ENCODE results near the gene PLOD2. TPM values are rescaled to one million over a fixed set of nuclear protein-coding genes. Genes with fewer than 3 reads are reported as not detected.
A peak's percentile ranks its signal among the peaks of the same experiment; 100 is the strongest.

PLOD2 gene
- total and polyA plus RNA-seq, 12 donors = 12.5 to 44.6 (median 16.8) TPM

GRCh38 chr3:146177519-146177918 is 16.5 kb upstream of the PLOD2 start:
- H3K27ac ChIP-seq = peak overlapping the region in 4 of 10 donors; percentile 15 to 66 (median 24)

DNA sequence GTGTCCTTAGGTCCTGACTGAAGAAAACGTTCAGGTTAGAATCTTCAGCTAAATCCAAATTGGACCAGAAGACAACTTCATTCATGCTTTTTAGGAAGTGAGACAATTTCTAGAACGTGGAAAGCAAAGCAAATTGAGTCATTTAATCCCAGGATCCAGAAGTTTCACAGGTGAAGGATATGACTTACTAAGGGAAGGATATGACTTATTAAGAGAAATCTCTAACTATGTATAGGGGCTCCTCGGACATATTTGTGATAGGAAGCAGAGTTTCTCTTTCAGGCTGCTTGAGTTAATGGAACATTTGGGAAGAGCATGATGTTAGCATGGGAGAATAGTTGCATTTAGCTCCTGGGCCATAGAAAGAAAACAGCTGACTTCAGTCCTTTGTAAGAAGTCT is 16.1 kb upstream of the PLOD2 start:
- Histone ChIP-seq H3K4me1 (peaks cover 0 to 9% (median 0%) of the 10 kb centered on the region in 9 donors), H3K27me3 (no peaks in the 10 kb centered on the region), H3K9me3 (no peaks in the 10 kb centered on the region), H3K36me3 (no peaks in the 10 kb centered on the region), H3K4me3 (no peak overlapping the region), H3K27ac (peak overlapping the region in 1 of 10 donors; percentile 66)
- DNase-seq (no peak), ATAC-seq (peak in 2 of 8 donors; percentile 11 to 21)
- intact Hi-C loops (cut with DNase I) = no loop called here
- no peak for TF ChIP-seq CTCF (IDR thresholded peaks at IDR 0.05)
- 64 to 76% methylated on average over 3 of the region's 3 CpGs for WGBS, 2 donors

More at GRCh38 chr3:146177519-146177918, 16.5 kb upstream of the PLOD2 start:
- H3K27me3 ChIP-seq = no peaks in the 10 kb centered on the region
- intact Hi-C loops (cut with DNase I) = no loop called here
- TF ChIP-seq CTCF (IDR thresholded peaks at IDR 0.05) = no peak
- DNase-seq (peak; percentile 12 to 44), ATAC-seq (peak in 6 of 8 donors; percentile 51 to 76 (median 64))
- H3K4me3 ChIP-seq = no peak overlapping the region
- H3K9me3 ChIP-seq = no peaks in the 10 kb centered on the region
- 58 to 78% methylated on average over 1 of the region's 1 CpG for WGBS, 2 donors
- H3K4me1 ChIP-seq = peaks cover 0 to 9% (median 0%) of the 10 kb centered on the region in 9 donors
- no peaks in the 10 kb centered on the region for H3K36me3 ChIP-seq

GRCh38 chr3:146172586-146172985 is 11.6 kb upstream of the PLOD2 start:
- Histone ChIP-seq H3K4me1 (peaks cover 0 to 7% (median 0%) of the 10 kb centered on the region in 9 donors), H3K27ac (no peak overlapping the region), H3K27me3 (no peaks in the 10 kb centered on the region), H3K36me3 (no peaks in the 10 kb centered on the region), H3K4me3 (no peak overlapping the region), H3K9me3 (no peaks in the 10 kb centered on the region)
- DNase-seq (no peak), ATAC-seq (no peak)
- no peak for TF ChIP-seq CTCF (IDR thresholded peaks at IDR 0.05)
- WGBS, 2 donors = 88 to 92% methylated on average over 1 of the region's 1 CpG
- intact Hi-C loops (cut with DNase I) = no loop called here

GRCh38 chr3:146170591-146170990 is 9.6 kb upstream of the PLOD2 start:
- peaks cover 0 to 9% (median 0%) of the 10 kb centered on the region in 9 donors for H3K4me1 ChIP-seq
- no peaks in the 10 kb centered on the region for H3K36me3 ChIP-seq
- WGBS, 2 donors = 98% methylated on average over 1 of the region's 1 CpG
- intact Hi-C loops (cut with DNase I) = no loop called here
- no peak overlapping the region for H3K27ac ChIP-seq
- no peak for ATAC-seq
- H3K27me3 ChIP-seq = no peaks in the 10 kb centered on the region
- DNase-seq = no peak
- H3K9me3 ChIP-seq = no peaks in the 10 kb centered on the region
- H3K4me3 ChIP-seq = no peak overlapping the region
- TF ChIP-seq CTCF (IDR thresholded peaks at IDR 0.05) = no peak
